Mesothelial cell of epicardium (in vitro differentiated cells): ENCODE results near the gene VAMP5. TPM values are rescaled to one million over a fixed set of nuclear protein-coding genes. Genes with fewer than 3 reads are reported as not detected.
"Not testable (repeated sequence)": the region's sequence is repeated elsewhere in the genome, so short reads cannot be mapped to it uniquely, and the experiment has no call there.

Experiments used
- DNase-seq, 2 experiments: peaks; one replicate each; pipeline ENCODE4 v3.0.0; 2021; ENCODE audit warnings: low spot score in 2 of 2; ENCODE audit not compliant: unreplicated experiment in 2 of 2
- H3K27ac Mint-ChIP-seq: 2 replicates; pipeline ENCODE4 v1.8.0; 2021; ENCODE audit warnings: mixed read lengths
- H3K27me3 Mint-ChIP-seq: 2 replicates; pipeline ENCODE4 v1.8.0; 2021; ENCODE audit warnings: low read depth, mixed read lengths
- H3K36me3 Mint-ChIP-seq: 2 replicates; pipeline ENCODE4 v1.8.0; 2021; ENCODE audit warnings: mixed read lengths
- H3K4me1 Mint-ChIP-seq: 2 replicates; pipeline ENCODE4 v1.8.0; 2021; ENCODE audit warnings: mixed read lengths
- H3K4me3 Mint-ChIP-seq: 2 replicates; pipeline ENCODE4 v1.8.0; 2021; ENCODE audit warnings: mild to moderate bottlenecking, moderate library complexity, mixed read lengths
- H3K9me3 Mint-ChIP-seq: 2 replicates; pipeline ENCODE4 v1.8.0; 2021; ENCODE audit warnings: mixed read lengths
- CTCF ChIP-seq: fragments of 200-600 bp; sonication (generic); IDR thresholded peaks from one replicate; pipeline ENCODE4 v1.5.0; 2021; ENCODE audit warnings: antibody characterized with exemption; ENCODE audit not compliant: unreplicated experiment
- total RNA-seq: library from RNA; stranded (reverse); gene quantifications from 3 replicates; pipeline ENCODE4 v1.2.1, GENCODE V29; 2021

The VAMP5 gene
- total RNA-seq, 1 donor from 2014 or later = 2.5 TPM

GRCh38 chr2:85611705-85612587 lies 27.7 kb downstream of the VAMP5 start, which contains the start of gene C2orf68:
TSS of gene C2orf68 (minus strand) at chr2:85612066. CDS start at chr2:85611984, 82 bp downstream.
- peak; percentile 68 to 83 for DNase-seq
- H3K9me3 Mint-ChIP-seq = no peaks in the 10 kb centered on the region
- peaks cover 25% of the 10 kb centered on the region for H3K4me1 Mint-ChIP-seq
- peaks cover 9% of the 10 kb centered on the region for H3K36me3 Mint-ChIP-seq
- H3K27me3 Mint-ChIP-seq = no peaks in the 10 kb centered on the region
- no peak for TF ChIP-seq CTCF
- peak within 1 kb of the TSS; percentile 97 for H3K4me3 Mint-ChIP-seq
- H3K27ac Mint-ChIP-seq = peak within 1 kb of the TSS; percentile 97

DNA sequence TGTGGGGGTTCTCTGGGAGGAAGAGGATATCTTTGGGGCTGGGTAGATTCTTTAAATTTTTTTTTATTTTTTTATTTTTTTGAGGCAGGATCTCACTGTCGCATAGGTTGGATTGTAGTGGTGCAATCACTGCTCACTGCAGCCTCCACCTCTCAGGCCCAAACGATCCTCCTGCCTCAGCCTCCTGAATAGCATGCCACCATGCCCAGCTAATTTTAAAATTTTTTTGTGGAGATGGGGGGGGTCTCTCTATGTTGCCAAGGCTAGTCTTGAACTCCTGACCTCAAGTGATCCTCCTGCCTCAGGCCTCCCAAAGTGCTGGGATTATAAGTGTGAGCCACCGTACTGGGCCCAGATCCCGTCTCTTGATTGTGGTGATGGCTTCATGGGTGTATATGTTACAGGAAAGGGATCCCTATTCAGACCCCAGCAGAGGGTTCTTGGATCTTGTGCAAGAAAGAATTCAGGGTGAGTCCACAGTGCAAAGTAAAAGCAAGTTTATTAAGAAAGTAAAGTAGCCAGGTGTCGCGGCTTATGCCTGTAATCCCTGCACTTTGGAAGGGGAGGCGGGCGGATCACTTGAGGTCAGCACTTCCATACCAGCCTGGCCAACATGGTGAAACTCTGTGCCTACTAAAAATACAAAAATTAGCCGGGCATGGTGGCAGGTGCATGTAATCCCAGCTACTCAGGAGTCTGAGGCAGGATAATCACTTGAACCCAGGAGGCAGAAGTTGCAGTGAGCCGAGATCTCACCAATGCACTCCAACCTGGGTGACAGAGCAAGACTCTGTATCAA lies 29.7 kb downstream of the VAMP5 start:
- H3K36me3 Mint-ChIP-seq = peaks cover under 1% of the 10 kb centered on the region
- no peaks in the 10 kb centered on the region for H3K27me3 Mint-ChIP-seq
- no peak for TF ChIP-seq CTCF
- no peak overlapping the region for H3K4me3 Mint-ChIP-seq
- no peaks in the 10 kb centered on the region for H3K9me3 Mint-ChIP-seq
- H3K4me1 Mint-ChIP-seq = peaks cover 22% of the 10 kb centered on the region
- no peak for DNase-seq
- peak overlapping the region; percentile 30 for H3K27ac Mint-ChIP-seq

DNA sequence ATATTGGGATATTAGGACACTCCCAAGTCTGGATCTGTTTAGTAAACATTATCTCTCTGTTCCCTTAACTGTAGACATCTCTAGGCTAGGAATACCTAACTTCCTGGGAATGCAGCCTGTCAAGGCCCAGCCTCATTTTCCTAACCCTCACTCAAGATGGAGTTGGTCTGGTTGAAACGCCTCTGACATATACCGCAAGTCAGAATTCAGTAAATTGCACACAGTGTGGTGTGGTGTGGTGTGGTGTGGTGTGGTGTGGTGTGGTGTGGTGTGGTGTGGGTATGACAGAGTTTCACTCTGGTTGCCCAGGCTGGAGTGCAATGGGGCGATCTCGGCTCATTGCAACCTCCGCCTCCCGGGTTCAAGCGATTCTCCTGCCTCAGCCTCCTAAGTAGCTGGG lies 30.5 kb downstream of the VAMP5 start:
- not testable (repeated sequence) for H3K27me3 Mint-ChIP-seq, DNase-seq, H3K4me3 Mint-ChIP-seq, H3K27ac Mint-ChIP-seq, H3K36me3 Mint-ChIP-seq, H3K9me3 Mint-ChIP-seq
- peaks cover 25% of the 10 kb centered on the region for H3K4me1 Mint-ChIP-seq

DNA sequence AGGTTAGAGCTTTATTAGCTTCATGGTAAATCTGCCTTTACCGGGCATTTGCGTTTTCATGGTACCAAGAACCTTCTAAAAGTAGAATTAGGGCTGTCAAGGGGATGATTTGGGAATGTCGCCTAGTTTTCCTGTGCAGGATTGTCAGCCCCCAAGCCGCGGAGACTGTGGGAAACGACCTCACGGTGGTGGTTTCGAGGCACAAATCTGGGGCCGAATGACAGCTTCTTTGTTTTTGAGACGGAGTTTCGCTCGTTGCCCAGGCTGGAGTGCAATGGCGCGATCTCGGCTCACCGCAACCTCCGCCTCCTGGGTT lies 31.1 kb downstream of the VAMP5 start:
- no peaks in the 10 kb centered on the region for H3K27me3 Mint-ChIP-seq
- DNase-seq = no peak
- no peak for TF ChIP-seq CTCF
- peak overlapping the region; percentile 93 for H3K4me3 Mint-ChIP-seq
- H3K27ac Mint-ChIP-seq = no peak overlapping the region
- H3K9me3 Mint-ChIP-seq = no peaks in the 10 kb centered on the region
- peaks cover 21% of the 10 kb centered on the region for H3K4me1 Mint-ChIP-seq
- H3K36me3 Mint-ChIP-seq = peaks cover 3% of the 10 kb centered on the region

DNA sequence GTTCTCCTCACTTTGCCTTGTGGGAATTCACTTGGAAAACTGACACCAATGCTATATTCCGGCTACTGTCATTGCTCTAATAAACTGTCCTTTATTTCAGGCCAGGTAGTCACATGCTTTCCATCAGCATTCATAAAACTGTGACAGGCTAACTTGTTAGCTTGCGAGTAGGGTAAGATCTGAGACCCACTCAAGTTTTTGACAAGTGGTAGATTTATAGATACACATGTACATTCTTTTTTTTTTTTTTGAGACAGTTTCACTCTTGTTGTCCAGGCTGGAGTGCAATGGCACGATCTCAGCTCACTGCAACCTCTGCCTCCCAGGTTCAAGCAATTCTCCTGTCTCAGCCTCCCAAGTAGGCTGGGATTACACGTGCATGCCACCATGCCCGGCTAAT lies 33.5 kb downstream of the VAMP5 start:
- H3K36me3 Mint-ChIP-seq, H3K27me3 Mint-ChIP-seq, H3K9me3 Mint-ChIP-seq, DNase-seq: not testable (repeated sequence)
- H3K4me3 Mint-ChIP-seq = peak overlapping the region; percentile 93
- H3K4me1 Mint-ChIP-seq = peaks cover 14% of the 10 kb centered on the region
- H3K27ac Mint-ChIP-seq = peak overlapping the region; percentile 83

- Mint-ChIP-seq H3K4me1 (peaks cover 14% of the 10 kb centered on the region), H3K36me3 (peaks cover 20% of the 10 kb centered on the region), H3K27ac (no peak overlapping the region), H3K27me3 (no peaks in the 10 kb centered on the region), H3K4me3 (no peak overlapping the region), H3K9me3 (no peaks in the 10 kb centered on the region)
- DNase-seq = no peak
- no peak for TF ChIP-seq CTCF
These were observed 35.4 kb downstream of the VAMP5 start for GRCh38 chr2:85619617-85620016.
